HepG2 (cell line): Measurements from ENCODE around the gene MATN1. TPM values are rescaled to one million over a fixed set of nuclear protein-coding genes. Genes with fewer than 3 reads are reported as not detected.

ENCODE experiments used
- ATAC-seq: fragments of 200-7000 bp; cut with Tn5 transposase; 3 replicates; pipeline ENCODE4 v1.9.1; 2020; ENCODE audit warnings: mild to moderate bottlenecking, moderate library complexity
- BruUV-seq: library from RNA; stranded (reverse); fragments of 400-500 nt; replicated peaks from 2 replicates; lab custom pipeline; 2021; lab: Mats Ljungman, UMichigan
- CTCF ChIA-PET: fragments of 300-600 bp; formaldehyde crosslinking; extraction: SDS; loops from one replicate; lab custom pipeline; 2021; ENCODE audit warnings: low total read pairs, inconsistent platforms, low intra/inter-chr PET ratio; lab: Yijun Ruan, JAX
- POLR2A ChIA-PET: fragments of 350-600 bp; sonication (Branson Sonifier 250); formaldehyde crosslinking; loops from one replicate; lab custom pipeline; 2020; ENCODE audit warnings: antibody characterized with exemption, inconsistent platforms; lab: Yijun Ruan, JAX
- DNase-seq: peaks from one replicate; pipeline ENCODE4 v3.0.0-alpha.2; 2015; ENCODE audit warnings: low spot score
- FAIRE-seq: peaks from 3 replicates; lab custom pipeline; 2011; peaks lifted over from hg19 to GRCh38; lab: Jason Lieb, UNC
- H2AFZ ChIP-seq: one replicate; pipeline ENCODE4 v1.6.1; 2011; ENCODE audit warnings: low read length, inconsistent platforms
- H3K27ac ChIP-seq: fragments of 300-600 bp; 3 replicates; pipeline ENCODE4 v1.8.0; 2011; ENCODE audit warnings: mixed run types, mild to moderate bottlenecking, mixed read lengths, low read length, inconsistent platforms; ENCODE audit not compliant: insufficient read depth; ENCODE audit errors: extremely low read length
- H3K27me3 ChIP-seq, 2 experiments: fragments of 200-600 bp in 1 of 2; 2 replicates in 1 of 2; 3 replicates in 1 of 2; pipeline versions ENCODE4 v1.6.0 to v1.8.0; 2011; ENCODE audit warnings: low read length in 2 of 2, mild to moderate bottlenecking in 2 of 2, moderate library complexity in 2 of 2, inconsistent platforms in 1 of 2; ENCODE audit not compliant: insufficient read depth in 2 of 2, control insufficient read depth in 1 of 2
- H3K36me3 ChIP-seq, 2 experiments: fragments of 200-600 bp in 1 of 2; replicated peaks in 1 of 2; 2 replicates in 1 of 2; 3 replicates in 1 of 2; pipeline versions ENCODE4 v1.5.1 to v1.8.0; 2011; ENCODE audit warnings: low read length in 2 of 2, inconsistent platforms in 1 of 2; ENCODE audit not compliant: insufficient read depth in 2 of 2, control insufficient read depth in 1 of 2
- H3K4me1 ChIP-seq: 2 replicates; pipeline ENCODE4 v1.5.1; 2012; ENCODE audit warnings: low read length, inconsistent platforms; ENCODE audit not compliant: insufficient read depth
- H3K4me2 ChIP-seq: 2 replicates; pipeline ENCODE4 v1.6.0; 2011; ENCODE audit warnings: low read depth, low read length, inconsistent platforms
- H3K4me3 ChIP-seq, 3 experiments: fragments of 200-600 bp in 1 of 3; sonication (generic), shearing (Covaris generic) in 1 of 3; replicated peaks in 1 of 3; 2 replicates each; pipeline ENCODE4 v1.5.1; 2011 to 2016; ENCODE audit warnings: low read length in 3 of 3, inconsistent platforms in 2 of 3, low read depth in 2 of 3, mild to moderate bottlenecking in 2 of 3, control low read depth in 1 of 3, mixed read lengths in 1 of 3; ENCODE audit not compliant: insufficient read depth in 1 of 3
- H3K79me2 ChIP-seq: one replicate; pipeline ENCODE4 v1.6.1; 2011; ENCODE audit warnings: low read length, inconsistent platforms; ENCODE audit not compliant: insufficient read depth
- H3K9ac ChIP-seq: 2 replicates; pipeline ENCODE4 v1.6.0; 2011; ENCODE audit warnings: mild to moderate bottlenecking, low read depth, low read length, inconsistent platforms; ENCODE audit not compliant: insufficient read depth
- H3K9me3 ChIP-seq: 2 replicates; pipeline ENCODE4 v1.5.1; 2012; ENCODE audit warnings: mild to moderate bottlenecking, low read length
- H4K20me1 ChIP-seq: 2 replicates; pipeline ENCODE4 v1.6.0; 2011; ENCODE audit warnings: inconsistent platforms, mild to moderate bottlenecking, low read length, moderate library complexity; ENCODE audit not compliant: insufficient read depth
- GTF2F1 ChIP-seq: fragments of 150-350 bp; IDR thresholded peaks from 2 replicates; pipeline ENCODE4 v1.6.1; 2014; ENCODE audit warnings: low read length
- HES4 ChIP-seq: sonication (generic); formaldehyde crosslinking; IDR thresholded peaks from 2 replicates; pipeline ENCODE4 v1.9.0; 2021; ENCODE audit warnings: mild to moderate bottlenecking, missing genetic modification reagents, borderline replicate concordance
- IRX3 ChIP-seq: sonication (generic); formaldehyde crosslinking; IDR thresholded peaks from 2 replicates; pipeline ENCODE4 v1.8.1; 2023; ENCODE audit warnings: mild to moderate bottlenecking, low read depth, missing genetic modification reagents, borderline replicate concordance
- MBD4 ChIP-seq: IDR thresholded peaks from 2 replicates; pipeline ENCODE4 v1.6.1; 2012; ENCODE audit warnings: low read length, inconsistent platforms, borderline replicate concordance
- MED1 ChIP-seq: sonication (generic); formaldehyde crosslinking; IDR thresholded peaks from 2 replicates; pipeline ENCODE4 v1.4.0; 2020; ENCODE audit warnings: missing genetic modification reagents
- RFXANK ChIP-seq: IDR thresholded peaks from 2 replicates; pipeline ENCODE4 v1.6.1; 2016
- SMARCC2 ChIP-seq: fragments of 450-650 bp; IDR thresholded peaks from 2 replicates; pipeline ENCODE4 v1.6.1; 2017; ENCODE audit warnings: antibody characterized with exemption, mild to moderate bottlenecking
- ZBTB4 ChIP-seq: sonication (generic); formaldehyde crosslinking; IDR thresholded peaks from 2 replicates; pipeline ENCODE4 v1.4.0; 2020; ENCODE audit warnings: missing genetic modification reagents, mild to moderate bottlenecking, borderline replicate concordance
- ZNF207 ChIP-seq: fragments of 450-650 bp; IDR thresholded peaks from 2 replicates; pipeline ENCODE4 v1.6.1; 2016; ENCODE audit warnings: antibody characterized with exemption, borderline replicate concordance
- ZNF44 ChIP-seq: sonication (generic); formaldehyde crosslinking; IDR thresholded peaks from 2 replicates; pipeline ENCODE4 v1.5.1; 2020; ENCODE audit warnings: mild to moderate bottlenecking, missing genetic modification reagents
- ZNF556 ChIP-seq: sonication (generic); formaldehyde crosslinking; IDR thresholded peaks from 2 replicates; pipeline ENCODE4 v1.4.0; 2020; ENCODE audit warnings: mild to moderate bottlenecking, missing genetic modification reagents, borderline replicate concordance
- ZNF577 ChIP-seq: sonication (generic); formaldehyde crosslinking; IDR thresholded peaks from 2 replicates; pipeline ENCODE4 v1.4.0; 2020; ENCODE audit warnings: mild to moderate bottlenecking, low read depth, missing genetic modification reagents, borderline replicate concordance
- ZNF776 ChIP-seq: sonication (generic); formaldehyde crosslinking; IDR thresholded peaks from 2 replicates; pipeline ENCODE4 v1.4.0; 2020; ENCODE audit warnings: mild to moderate bottlenecking, missing genetic modification reagents
- ZNF777 ChIP-seq: sonication (generic); formaldehyde crosslinking; IDR thresholded peaks from 2 replicates; pipeline ENCODE4 v1.4.0; 2020; ENCODE audit warnings: missing genetic modification reagents
- ZUFSP ChIP-seq: sonication (generic); formaldehyde crosslinking; IDR thresholded peaks from 2 replicates; pipeline ENCODE4 v1.9.0; 2021; ENCODE audit warnings: missing genetic modification reagents, mild to moderate bottlenecking, borderline replicate concordance
- WGBS: methylation state at CpG from one replicate; pipeline ENCODE4 v1.1.6; 2017; ENCODE audit warnings: low lambda C conversion rate; 5-methylcytosine and 5-hydroxymethylcytosine counted together
- in situ Hi-C: cut with HindIII; loops from 2 replicates; pipeline ENCODE4 v1.10.0; 2017; ENCODE audit warnings: low pct_unique_long_range_greater_than_20kb; ENCODE audit not compliant: extremely low pct_ligation_motif_present
- intact Hi-C: fragments of 100-400 bp; cut with micrococcal nuclease; formaldehyde crosslinking; loops from one replicate; pipeline ENCODE4 v1.10.0; 2022; ENCODE audit not compliant: unreplicated experiment
- polyA plus RNA-seq, 8 experiments: library from polyadenylated mRNA; depleted of rRNA in 3 of 8; stranded (reverse) in 7 of 8; unstranded in 1 of 8; fragments of >200 nt; fragmentation: Illumina TruSeq in 4 of 8; extraction: Trizol in 4 of 8; gene quantifications; 2 replicates each; pipeline versions ENCODE4 v1.2.1 to v1.2.3, GENCODE V29; 2011 to 2016; ENCODE audit warnings: low read depth in 4 of 8, missing spikeins in 1 of 8, mixed read lengths in 1 of 8; ENCODE audit not compliant: insufficient read depth in 1 of 8
- total RNA-seq, 5 experiments: library from RNA; depleted of rRNA; stranded (reverse); fragments of >200 nt; fragmentation: Illumina TruSeq; extraction: Trizol; gene quantifications; 2 replicates each; pipeline ENCODE4 v1.2.3, GENCODE V29; 2016; ENCODE audit warnings: low read depth in 1 of 5
- TF ChIP-seq, protein P1 (sequence below): sonication (generic); formaldehyde crosslinking; IDR thresholded peaks from 2 replicates; pipeline ENCODE4 v1.4.0; 2020; ENCODE audit warnings: missing genetic modification reagents

MATN1 gene
- total and polyA plus RNA-seq, 2 of the 13 experiments (the other 11 are each of a cell fraction or from before 2014, with no cell fraction given): 0.04 to 0.05 TPM

DNA sequence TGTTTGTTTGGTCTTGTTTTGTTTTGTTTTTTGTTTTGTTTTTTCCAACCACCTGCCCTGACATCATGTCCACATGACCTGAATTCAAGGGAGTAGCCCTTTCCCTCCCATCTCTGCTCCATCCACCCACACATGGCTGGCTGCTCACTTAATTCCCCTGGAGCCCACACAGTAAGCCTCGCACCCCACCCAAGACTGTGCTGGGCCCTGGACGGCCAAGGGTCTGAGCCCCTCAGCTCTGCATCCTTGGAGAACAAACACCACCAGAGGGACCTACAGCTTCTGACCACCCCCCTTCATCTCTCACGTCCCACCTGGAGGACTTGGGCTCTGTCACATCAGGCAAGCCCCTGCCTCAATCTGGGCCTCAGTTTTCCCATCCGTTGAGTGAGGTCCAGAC lies 39.1 kb downstream of the MATN1 start (continued):
- no peak for TF ChIP-seq ZBTB4 (CRISPR knock-in tag)
- TF ChIP-seq ZNF44: no peak

DNA sequence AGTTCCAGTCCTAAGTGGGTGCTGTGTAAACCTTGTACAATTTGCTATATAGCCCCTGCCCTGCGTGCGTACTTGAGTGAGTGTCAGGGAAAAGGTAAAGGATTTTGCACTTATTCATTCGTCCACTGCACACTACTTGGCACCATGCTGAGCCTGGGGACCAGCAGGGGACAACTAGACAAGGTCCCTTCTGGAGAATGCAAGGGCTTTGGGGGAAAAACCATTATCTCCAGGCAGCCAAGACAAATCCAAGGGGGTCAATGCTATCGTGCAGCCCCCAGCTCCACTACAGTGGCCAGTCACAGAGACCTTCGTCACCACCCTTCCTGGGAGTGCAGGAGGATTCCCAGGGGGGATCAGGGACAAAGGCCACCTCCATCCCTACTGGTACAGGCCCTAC lies 39.7 kb downstream of the MATN1 start:
- Histone ChIP-seq H3K9me3 (no peaks in the 10 kb centered on the region), H3K36me3 (no peaks in the 10 kb centered on the region), H3K79me2 (no peaks in the 10 kb centered on the region), H3K9ac (no peak overlapping the region), H3K4me1 (peaks cover 6% of the 10 kb centered on the region; the same call in 1 of the 2 replicates), H2AFZ (no peak overlapping the region), H3K27me3 (peaks cover 1 to 2% of the 10 kb centered on the region in 2 experiments; a peak in 2 of 5 replicates), H3K4me2 (no peak overlapping the region), H3K27ac (no peak overlapping the region), H3K4me3 (no peak overlapping the region), H4K20me1 (no peaks in the 10 kb centered on the region)
- 41% methylated on average over 3 of the region's 5 CpGs for WGBS
- intact Hi-C loops: no loop called here
- DNase-seq (no peak), ATAC-seq (no peak), FAIRE-seq (no peak)
- in situ Hi-C loops: loop anchor here (25.0 kb wide), 1 partner anchor 1346 kb away; no protein-coding TSS in a partner anchor
- POLR2A ChIA-PET: no interaction called here
- CTCF ChIA-PET: no interaction called here
- BruUV-seq: no TSS peak
- TF ChIP-seq ZNF776 (CRISPR knock-in tag): no peak
- TF ChIP-seq, protein P1, sequence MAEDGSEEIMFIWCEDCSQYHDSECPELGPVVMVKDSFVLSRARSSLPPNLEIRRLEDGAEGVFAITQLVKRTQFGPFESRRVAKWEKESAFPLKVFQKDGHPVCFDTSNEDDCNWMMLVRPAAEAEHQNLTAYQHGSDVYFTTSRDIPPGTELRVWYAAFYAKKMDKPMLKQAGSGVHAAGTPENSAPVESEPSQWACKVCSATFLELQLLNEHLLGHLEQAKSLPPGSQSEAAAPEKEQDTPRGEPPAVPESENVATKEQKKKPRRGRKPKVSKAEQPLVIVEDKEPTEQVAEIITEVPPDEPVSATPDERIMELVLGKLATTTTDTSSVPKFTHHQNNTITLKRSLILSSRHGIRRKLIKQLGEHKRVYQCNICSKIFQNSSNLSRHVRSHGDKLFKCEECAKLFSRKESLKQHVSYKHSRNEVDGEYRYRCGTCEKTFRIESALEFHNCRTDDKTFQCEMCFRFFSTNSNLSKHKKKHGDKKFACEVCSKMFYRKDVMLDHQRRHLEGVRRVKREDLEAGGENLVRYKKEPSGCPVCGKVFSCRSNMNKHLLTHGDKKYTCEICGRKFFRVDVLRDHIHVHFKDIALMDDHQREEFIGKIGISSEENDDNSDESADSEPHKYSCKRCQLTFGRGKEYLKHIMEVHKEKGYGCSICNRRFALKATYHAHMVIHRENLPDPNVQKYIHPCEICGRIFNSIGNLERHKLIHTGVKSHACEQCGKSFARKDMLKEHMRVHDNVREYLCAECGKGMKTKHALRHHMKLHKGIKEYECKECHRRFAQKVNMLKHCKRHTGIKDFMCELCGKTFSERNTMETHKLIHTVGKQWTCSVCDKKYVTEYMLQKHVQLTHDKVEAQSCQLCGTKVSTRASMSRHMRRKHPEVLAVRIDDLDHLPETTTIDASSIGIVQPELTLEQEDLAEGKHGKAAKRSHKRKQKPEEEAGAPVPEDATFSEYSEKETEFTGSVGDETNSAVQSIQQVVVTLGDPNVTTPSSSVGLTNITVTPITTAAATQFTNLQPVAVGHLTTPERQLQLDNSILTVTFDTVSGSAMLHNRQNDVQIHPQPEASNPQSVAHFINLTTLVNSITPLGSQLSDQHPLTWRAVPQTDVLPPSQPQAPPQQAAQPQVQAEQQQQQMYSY: no peak
- no peak for TF ChIP-seq SMARCC2
- no peak for TF ChIP-seq ZNF44
- no peak for TF ChIP-seq HES4 (CRISPR knock-in tag)
- no peak for TF ChIP-seq MBD4
- no peak for TF ChIP-seq RFXANK (CRISPR knock-in tag)
- no peak for TF ChIP-seq ZNF556
- no peak for TF ChIP-seq GTF2F1
- TF ChIP-seq IRX3: no peak
- no peak for TF ChIP-seq ZNF577 (CRISPR knock-in tag)
- no peak for TF ChIP-seq MED1 (CRISPR knock-in tag)
- TF ChIP-seq ZUFSP (CRISPR knock-in tag): no peak
- TF ChIP-seq ZNF207: no peak
- TF ChIP-seq ZNF777 (CRISPR knock-in tag): no peak
